Stimulated activated effector memory CD8-positive, alpha-beta T cell treated with anti-CD3 and anti-CD28 coated beads, Interleukin-12 subunit alpha, Interleukin-12 subunit beta, amount 100 ng/mL, for 72 hours (primary cell): ENCODE data around the gene OARD1.

ENCODE experiments used
- ATAC-seq: fragments of 150-1000 bp; cut with Tn5 transposase; 2 replicates; pipeline ENCODE4 v1.10.0; 2021
- DNase-seq, 2 donors: peaks; one replicate each; pipeline ENCODE4 v3.0.0; 2021 to 2022; ENCODE audit warnings: low spot score in 2 of 2
- H3K27ac Mint-ChIP-seq: one replicate; pipeline ENCODE4 v1.8.0; 2022; ENCODE audit warnings: mild to moderate bottlenecking, mixed read lengths
- H3K36me3 Mint-ChIP-seq: one replicate; pipeline ENCODE4 v1.8.0; 2022; ENCODE audit warnings: mild to moderate bottlenecking, mixed read lengths
- H3K4me1 Mint-ChIP-seq: one replicate; pipeline ENCODE4 v1.8.0; 2022; ENCODE audit warnings: mixed read lengths
- H3K4me3 Mint-ChIP-seq: one replicate; pipeline ENCODE4 v1.8.0; 2022; ENCODE audit warnings: mild to moderate bottlenecking, mixed read lengths
- H3K9me3 Mint-ChIP-seq: one replicate; pipeline ENCODE4 v1.8.0; 2022; ENCODE audit warnings: mixed read lengths

OARD1 gene

DNA sequence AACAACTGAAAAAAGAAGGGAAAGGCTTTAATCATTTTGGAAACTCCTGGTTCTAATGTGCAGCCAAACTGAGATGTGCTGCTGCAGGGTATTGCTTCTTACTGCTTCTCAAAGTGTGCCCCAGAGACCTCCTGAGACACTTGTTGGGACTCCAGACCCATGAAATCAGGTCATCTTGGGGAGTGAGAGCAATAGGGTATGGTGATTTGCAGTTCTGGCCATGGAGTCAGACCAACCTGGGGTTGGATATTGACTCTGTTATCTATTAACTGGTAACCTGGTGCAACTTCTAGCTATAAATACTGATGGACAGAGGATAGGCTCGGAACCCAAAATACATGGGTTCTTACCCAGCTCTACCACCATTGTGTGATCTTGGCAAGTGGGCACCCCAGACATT, 26.1 kb downstream of the OARD1 start:
- no peak overlapping the region for H3K4me3 Mint-ChIP-seq
- DNase-seq: no peak
- no peaks in the 10 kb centered on the region for H3K9me3 Mint-ChIP-seq
- H3K27ac Mint-ChIP-seq: no peak overlapping the region
- H3K4me1 Mint-ChIP-seq: no peaks in the 10 kb centered on the region
- no peak for ATAC-seq
- no peaks in the 10 kb centered on the region for H3K36me3 Mint-ChIP-seq

DNA sequence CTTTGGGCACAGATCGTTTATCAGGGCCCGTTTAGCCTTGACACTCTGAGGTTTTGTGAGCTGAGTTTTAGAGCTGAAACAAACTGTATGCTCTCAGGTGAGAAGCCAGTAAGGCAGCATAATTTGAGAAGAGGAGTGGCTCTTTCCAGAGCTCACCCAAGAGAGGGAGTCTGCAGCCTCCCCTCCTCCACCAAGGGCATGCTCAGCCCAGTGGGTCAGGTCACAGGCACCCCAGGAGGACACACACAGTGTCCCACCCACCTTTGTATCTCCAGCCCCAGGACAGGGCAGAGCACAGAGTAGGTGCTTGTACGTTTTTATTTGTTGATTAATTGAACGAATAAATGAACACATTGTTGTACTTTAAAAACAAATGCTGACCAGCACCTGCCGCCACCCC, 26.5 kb downstream of the OARD1 start:
- DNase-seq: no peak
- Mint-ChIP-seq H3K27ac (no peak overlapping the region), H3K4me3 (no peak overlapping the region), H3K4me1 (no peaks in the 10 kb centered on the region), H3K36me3 (no peaks in the 10 kb centered on the region), H3K9me3 (no peaks in the 10 kb centered on the region)
- ATAC-seq: no peak

DNA sequence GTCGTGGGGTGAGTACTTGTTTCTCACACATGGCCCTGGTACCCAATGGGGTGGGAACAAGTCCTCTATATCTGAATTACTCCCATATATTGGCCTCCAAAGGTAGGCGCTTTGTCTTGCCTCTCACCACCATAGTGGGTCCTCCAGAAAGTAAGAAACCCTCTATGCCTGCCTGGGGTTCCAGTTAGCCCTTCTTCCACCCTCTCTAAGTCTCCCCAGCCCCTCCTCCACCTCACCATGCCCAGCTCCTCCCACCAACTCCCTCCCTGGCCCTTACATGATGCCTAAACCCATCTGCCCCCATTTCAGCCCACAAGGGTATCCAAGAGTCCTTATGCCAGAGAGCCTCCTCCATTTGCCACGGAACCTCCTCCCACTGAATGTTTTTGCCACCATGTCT, 29.0 kb downstream of the OARD1 start:
- no peak for DNase-seq
- no peak overlapping the region for H3K4me3 Mint-ChIP-seq
- H3K4me1 Mint-ChIP-seq: no peaks in the 10 kb centered on the region
- no peaks in the 10 kb centered on the region for H3K9me3 Mint-ChIP-seq
- no peak for ATAC-seq
- H3K27ac Mint-ChIP-seq: no peak overlapping the region
- no peaks in the 10 kb centered on the region for H3K36me3 Mint-ChIP-seq

DNA sequence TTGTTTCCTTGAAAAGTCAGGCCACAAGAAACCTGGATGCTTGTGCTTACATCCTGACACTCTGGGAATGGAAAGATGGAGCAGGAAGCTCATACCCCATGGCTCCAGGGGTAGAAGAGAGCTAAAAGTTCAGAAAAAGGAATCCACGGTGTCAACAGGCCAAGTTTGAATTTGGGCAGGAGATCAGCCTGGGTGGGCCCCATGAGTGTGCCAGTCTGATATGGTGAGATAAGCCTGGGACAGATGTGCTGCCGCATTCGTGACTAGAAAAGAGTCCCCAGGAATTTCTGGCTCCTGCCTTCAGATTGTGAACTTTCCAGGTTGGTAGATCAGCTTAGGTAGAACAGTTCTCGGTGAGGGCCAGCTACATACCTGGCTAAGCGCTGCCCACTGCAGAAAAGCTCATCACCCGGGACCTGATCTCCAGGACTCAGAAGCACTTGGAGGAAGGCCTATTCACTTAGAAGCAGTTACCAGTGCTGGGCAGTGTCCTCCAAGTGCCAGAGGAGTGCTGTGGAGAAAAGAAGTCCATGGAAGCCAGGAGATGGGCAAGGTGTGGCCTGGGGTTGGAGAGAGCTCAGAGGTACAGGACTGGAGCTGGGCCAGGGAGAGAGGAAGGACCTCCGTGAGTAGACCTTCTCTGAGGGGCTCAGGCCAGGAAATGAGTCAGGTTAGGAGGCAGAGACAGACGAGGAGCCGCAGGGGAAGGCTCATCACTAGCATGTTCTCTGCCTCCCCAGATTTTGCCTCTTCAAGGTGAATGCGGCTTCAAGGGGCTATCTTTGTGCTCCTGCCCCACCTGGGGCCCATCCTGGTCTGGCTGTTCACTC, 29.7 kb downstream of the OARD1 start, which contains the start of gene TSPO2:
Gene TSPO2 (plus strand): TSS at position 242 of the 830 bp plus-strand sequence. CDS start 519 bp downstream, at position 761.
- Mint-ChIP-seq H3K4me3 (no peak within 1 kb of the TSS), H3K9me3 (no peaks in the 10 kb centered on the region), H3K36me3 (no peaks in the 10 kb centered on the region), H3K27ac (no peak within 1 kb of the TSS), H3K4me1 (no peaks in the 10 kb centered on the region)
- ATAC-seq (no peak), DNase-seq (no peak)

DNA sequence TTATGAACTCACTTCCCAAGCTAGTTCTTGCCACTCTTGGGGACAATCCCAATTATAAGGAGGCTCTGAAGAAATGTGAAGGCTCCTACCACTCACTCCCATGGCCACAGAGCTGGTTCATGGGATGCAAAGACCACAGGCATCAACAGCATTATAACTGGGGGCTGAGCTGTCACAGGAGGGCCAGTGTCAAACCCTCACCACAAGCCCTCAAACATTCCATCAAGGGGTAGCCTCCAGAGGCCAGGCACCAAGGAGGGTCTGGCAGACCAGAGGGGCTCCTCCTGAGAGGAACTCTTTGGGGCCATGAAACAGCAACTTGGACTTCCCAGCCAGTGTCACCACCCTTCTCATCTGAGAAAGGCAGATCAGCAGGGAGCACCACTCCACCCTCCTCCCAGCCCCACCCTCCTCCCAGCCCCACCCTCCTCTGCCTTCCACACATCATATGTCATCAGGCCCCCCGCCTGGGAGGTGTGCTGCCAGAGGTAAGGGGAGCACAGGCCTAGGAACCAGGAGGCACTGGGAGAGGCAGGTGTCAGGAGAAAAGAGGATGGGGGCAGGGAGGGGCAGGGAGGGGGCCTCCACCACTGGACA, 31.1 kb downstream of the OARD1 start:
- Mint-ChIP-seq H3K36me3 (no peaks in the 10 kb centered on the region), H3K27ac (no peak overlapping the region), H3K4me3 (no peak overlapping the region), H3K9me3 (no peaks in the 10 kb centered on the region), H3K4me1 (no peaks in the 10 kb centered on the region)
- no peak for ATAC-seq
- DNase-seq: no peak

DNA sequence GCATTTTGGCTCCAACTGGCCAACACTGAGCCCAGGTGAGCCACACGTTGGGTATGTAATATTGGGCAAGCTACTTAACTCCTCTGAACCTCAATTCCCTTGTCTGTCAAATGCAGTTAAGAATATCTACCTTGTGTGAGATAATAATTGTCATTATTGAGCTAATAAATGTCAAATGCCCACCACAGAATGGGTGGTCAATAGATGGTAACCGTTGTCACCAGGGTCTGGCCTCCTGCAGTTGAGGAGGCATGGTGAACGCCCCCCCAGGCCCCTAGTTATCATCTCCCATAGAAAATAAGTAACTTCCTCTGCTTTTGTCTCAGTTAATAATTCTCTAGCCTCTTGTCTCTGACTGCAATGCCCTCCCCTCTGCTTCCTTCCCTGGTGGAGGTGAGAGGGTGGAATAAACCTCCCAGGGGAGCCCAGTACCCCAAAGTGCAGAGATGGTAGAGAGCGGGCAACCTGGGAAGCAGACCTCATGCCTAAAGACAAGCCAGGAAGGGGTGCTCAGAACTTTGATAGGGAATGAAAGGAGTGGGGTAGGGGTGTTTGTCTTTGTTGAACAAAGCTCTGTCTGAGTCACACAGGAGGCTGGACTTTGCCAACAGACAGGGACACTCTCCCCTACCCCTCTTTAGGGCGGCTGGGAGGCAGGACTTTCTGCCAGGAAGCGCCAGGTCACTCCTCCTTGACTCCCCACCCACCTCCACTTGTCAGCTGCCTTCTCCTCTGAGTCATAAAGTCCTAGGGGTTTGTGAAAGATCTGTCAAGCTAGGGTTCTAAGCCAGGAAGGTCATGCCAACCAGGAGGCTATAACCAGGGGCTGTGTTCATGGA, 31.8 kb downstream of the OARD1 start:
- Mint-ChIP-seq H3K36me3 (no peaks in the 10 kb centered on the region), H3K27ac (no peak overlapping the region), H3K4me3 (no peak overlapping the region), H3K9me3 (no peaks in the 10 kb centered on the region), H3K4me1 (no peaks in the 10 kb centered on the region)
- DNase-seq (no peak), ATAC-seq (peak; percentile 59)

DNA sequence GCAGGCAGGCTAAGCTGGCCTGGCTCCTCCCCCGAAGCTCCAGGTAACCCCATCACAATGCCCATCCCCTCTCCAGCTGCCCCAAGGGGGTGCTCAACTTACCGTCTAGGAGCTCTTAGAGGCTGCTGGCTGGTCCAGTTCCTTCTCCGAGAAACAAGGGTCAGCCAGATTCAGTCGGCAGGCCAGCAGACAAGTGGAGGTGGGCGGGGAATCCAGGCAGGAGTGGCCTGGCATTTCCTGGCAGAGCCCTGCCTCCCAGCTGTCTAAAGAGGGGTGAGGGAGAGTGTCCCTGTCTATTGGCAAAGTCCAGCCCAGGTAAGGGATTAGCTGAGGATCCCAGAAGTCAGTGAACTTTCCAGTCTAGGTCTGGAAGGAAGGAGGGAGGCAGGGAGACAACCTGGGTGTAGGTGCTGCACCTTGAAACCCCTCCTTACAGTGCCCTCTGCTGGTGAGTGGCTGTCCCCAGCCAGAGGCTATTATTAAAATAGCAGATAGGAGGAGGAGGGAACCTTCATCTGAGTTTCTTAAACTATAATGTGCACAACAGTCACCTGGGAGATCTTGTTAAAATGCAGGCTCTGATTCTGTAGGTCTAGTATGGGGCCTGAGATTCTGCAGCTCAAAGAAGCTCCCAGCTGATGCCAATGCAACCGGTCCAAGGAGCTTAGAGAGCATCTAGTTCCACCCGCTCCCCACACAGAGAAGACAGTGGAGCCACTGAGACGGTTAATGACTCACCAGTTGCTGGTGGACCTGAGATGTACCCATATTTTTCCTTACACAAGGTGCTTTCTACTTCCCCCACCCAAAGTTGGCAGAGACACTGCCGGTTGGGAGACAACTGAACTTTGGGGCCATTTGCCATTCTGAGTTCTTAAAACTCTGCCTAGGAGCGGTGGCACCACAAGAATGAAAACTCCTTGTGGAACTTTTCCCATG, 32.8 kb downstream of the OARD1 start, which contains the start of gene UNC5CL:
Gene UNC5CL (minus strand): TSS at position 162 of the 939 bp plus-strand sequence. CDS start 4,147 bp downstream, outside the sequence.
- ATAC-seq: peak; percentile 52
- peak; percentile 21 to 67 for DNase-seq
- Mint-ChIP-seq H3K9me3 (no peaks in the 10 kb centered on the region), H3K36me3 (no peaks in the 10 kb centered on the region), H3K4me1 (no peaks in the 10 kb centered on the region), H3K27ac (no peak within 1 kb of the TSS), H3K4me3 (no peak within 1 kb of the TSS)

DNA sequence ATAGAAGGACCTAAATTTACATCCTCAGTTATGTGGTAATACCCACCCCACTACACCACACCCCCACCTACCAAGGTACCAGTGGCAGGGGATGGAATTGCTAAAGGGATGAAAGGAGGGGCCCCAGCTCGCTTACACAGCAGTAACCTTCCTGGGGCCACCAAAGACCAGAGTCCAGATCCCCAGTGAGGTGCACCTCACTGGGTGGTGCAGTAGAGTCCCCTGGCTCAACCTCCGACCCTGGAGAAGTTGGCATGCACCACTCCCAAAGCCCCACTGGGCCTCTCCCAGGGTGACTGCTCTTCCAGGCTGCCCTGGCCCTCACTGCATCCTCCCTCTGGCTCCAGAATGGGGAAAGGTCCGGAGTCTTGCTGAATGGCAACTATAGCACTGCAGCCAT, 34.0 kb downstream of the OARD1 start:
- no peak for ATAC-seq
- H3K36me3 Mint-ChIP-seq: no peaks in the 10 kb centered on the region
- no peaks in the 10 kb centered on the region for H3K4me1 Mint-ChIP-seq
- no peak overlapping the region for H3K4me3 Mint-ChIP-seq
- H3K27ac Mint-ChIP-seq: no peak overlapping the region
- DNase-seq: no peak
- H3K9me3 Mint-ChIP-seq: no peaks in the 10 kb centered on the region

DNA sequence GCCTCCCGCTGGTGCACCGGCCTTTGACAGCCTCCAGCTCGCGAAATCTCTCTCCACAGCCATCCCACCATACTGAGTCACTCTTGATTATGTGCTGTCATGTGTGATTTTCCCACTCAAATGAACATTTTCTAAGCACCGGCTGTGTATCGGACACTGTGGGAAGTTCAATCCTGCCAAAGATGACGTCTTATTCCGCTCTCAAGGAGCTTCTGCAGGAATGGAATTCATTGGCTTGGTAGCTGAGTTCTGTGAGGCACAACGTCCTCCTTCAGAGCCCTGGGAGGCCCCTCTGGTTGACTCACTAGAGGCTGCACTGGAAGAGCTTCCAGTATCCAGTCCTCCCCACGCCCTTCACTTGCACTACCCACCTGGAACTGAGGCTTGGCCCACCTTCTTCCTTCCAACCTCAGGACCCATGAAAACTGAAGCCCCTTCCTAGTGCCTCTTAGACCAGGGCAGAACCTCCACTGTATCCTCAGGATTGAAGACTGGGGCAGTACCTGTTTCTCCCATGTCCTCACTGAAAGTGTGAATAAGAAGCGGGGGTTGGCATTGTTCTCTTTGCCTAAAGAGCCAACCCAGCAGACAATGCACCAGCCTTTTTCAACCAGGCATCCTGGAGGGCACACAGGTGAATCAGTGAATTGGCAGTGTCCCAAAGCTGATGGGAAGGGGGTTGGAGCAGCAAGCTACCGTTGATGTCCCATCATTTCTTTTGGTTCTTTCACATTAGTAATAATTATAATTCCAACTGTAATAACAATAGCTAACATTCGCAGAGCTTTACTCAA, 34.9 kb downstream of the OARD1 start:
- DNase-seq (no peak), ATAC-seq (no peak)
- H3K4me3 Mint-ChIP-seq: no peak overlapping the region
- no peaks in the 10 kb centered on the region for H3K9me3 Mint-ChIP-seq
- no peaks in the 10 kb centered on the region for H3K4me1 Mint-ChIP-seq
- peak overlapping the region; percentile 56 for H3K27ac Mint-ChIP-seq
- H3K36me3 Mint-ChIP-seq: no peaks in the 10 kb centered on the region

DNA sequence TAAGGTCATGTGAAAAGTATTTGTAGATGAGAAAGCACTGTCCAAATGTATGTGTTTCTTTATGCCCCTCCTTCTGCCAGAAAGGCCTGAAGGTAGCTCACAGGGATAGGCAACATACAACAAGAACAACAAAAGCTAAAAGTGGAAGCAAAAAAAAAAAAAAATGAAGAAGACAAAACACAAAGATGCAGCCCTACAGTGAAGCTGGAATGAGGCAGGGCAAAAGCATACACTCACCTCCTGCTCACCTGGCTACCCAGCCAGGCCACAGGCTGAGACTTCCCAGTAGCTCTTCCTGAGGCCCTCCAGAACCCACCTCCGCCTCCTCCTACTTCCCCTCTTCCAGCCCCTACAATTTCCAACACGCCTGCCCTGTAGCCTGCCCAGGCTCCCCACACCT, 35.6 kb downstream of the OARD1 start:
- H3K36me3 Mint-ChIP-seq: no peaks in the 10 kb centered on the region
- H3K9me3 Mint-ChIP-seq: no peaks in the 10 kb centered on the region
- ATAC-seq (no peak), DNase-seq (no peak)
- H3K27ac Mint-ChIP-seq: peak overlapping the region; percentile 56
- no peak overlapping the region for H3K4me3 Mint-ChIP-seq
- H3K4me1 Mint-ChIP-seq: no peaks in the 10 kb centered on the region

DNA sequence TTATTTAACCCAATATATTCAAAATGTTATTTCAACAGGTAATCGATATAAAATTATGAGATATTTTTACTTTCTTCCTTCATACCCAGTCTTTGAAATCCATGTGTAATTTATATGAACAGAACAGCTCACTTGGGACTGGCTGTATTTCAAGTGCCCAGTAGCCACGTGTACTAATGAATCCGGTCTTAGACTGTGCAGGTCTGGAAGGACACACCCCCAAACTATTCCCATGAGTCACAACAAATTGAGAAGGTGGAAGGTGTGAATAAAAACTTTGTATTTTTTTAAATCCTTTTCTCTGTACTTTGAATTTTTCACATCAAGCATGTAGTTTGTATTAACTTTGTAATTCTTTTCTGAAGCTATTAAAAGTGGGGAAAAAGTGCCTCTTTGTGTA, 36.0 kb downstream of the OARD1 start:
- no peak overlapping the region for H3K4me3 Mint-ChIP-seq
- no peak for ATAC-seq
- no peaks in the 10 kb centered on the region for H3K4me1 Mint-ChIP-seq
- DNase-seq: no peak
- H3K36me3 Mint-ChIP-seq: no peaks in the 10 kb centered on the region
- no peaks in the 10 kb centered on the region for H3K9me3 Mint-ChIP-seq
- no peak overlapping the region for H3K27ac Mint-ChIP-seq

DNA sequence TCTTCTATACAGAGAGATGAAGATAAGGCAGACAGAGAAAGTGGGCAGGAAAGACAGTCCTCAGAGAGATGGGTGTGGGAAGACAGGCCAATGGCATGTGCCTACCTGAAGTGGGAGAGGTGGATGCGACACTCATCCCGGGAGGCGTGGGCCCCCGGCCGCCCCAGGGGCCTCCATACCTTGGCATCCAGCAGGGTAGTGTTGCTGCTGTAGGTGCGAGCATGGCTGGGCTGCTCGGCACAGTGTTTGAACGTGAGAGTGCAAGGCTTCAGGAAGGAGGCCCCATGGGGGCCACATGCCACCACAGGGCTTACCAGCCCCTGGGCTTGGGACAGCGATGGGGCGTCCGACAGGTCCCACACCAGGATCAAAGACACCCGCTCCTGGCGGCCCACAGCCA, 38.4 kb downstream of the OARD1 start:
- Mint-ChIP-seq H3K4me3 (no peak overlapping the region), H3K9me3 (no peaks in the 10 kb centered on the region), H3K36me3 (no peaks in the 10 kb centered on the region), H3K4me1 (peaks cover 6% of the 10 kb centered on the region), H3K27ac (peak overlapping the region; percentile 0)
- ATAC-seq (no peak), DNase-seq (no peak)

DNA sequence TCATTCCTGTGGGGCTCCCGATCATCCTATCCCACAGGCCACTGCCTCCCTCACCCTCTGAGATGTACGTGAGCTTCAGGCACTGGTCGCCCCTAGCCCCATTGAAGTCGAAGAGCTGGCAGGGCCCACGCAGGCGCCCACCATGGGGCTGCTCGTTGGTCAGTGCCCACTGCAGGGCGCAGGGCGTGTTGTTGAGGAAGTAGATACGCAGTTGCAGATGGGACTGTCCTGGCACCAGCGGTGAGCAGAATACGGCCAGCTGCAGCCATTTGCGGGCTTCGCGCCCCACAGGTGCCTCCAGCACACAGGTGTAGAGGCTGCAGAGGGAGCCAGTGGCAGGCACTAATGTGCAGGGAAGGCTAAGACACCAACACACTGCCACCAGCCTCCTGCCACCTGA, 39.3 kb downstream of the OARD1 start:
- Mint-ChIP-seq H3K4me3 (no peak overlapping the region), H3K27ac (peak overlapping the region; percentile 0), H3K4me1 (peaks cover 15% of the 10 kb centered on the region), H3K36me3 (peaks cover 3% of the 10 kb centered on the region), H3K9me3 (no peaks in the 10 kb centered on the region)
- no peak for ATAC-seq
- DNase-seq: no peak
